AG04450 (cell line): ENCODE measurements around the gene AOAH. TPM values are rescaled to one million over a fixed set of nuclear protein-coding genes. Genes with fewer than 3 reads are reported as not detected.

ENCODE experiments used
- CTCF ChIA-PET: fragments of 300-600, 350-600 bp; formaldehyde crosslinking; extraction: SDS; loops from one replicate; lab custom pipeline; 2022; ENCODE audit warnings: antibody characterized with exemption, inconsistent platforms; lab: Charles Lee
- POLR2A ChIA-PET: fragments of 350-600 bp; formaldehyde crosslinking; extraction: SDS; loops from one replicate; lab custom pipeline; 2021; ENCODE audit warnings: antibody characterized with exemption, inconsistent platforms; lab: Yijun Ruan, JAX
- DNase-seq: peaks from one replicate; pipeline ENCODE4 v3.0.0-alpha.2; 2011; ENCODE audit warnings: low read depth, low spot score
- H3K27ac ChIP-seq: one replicate; pipeline ENCODE4 v1.5.1; 2012; ENCODE audit warnings: low read depth, low read length, control low read depth
- H3K27me3 ChIP-seq: one replicate; pipeline ENCODE4 v1.6.0; 2012; ENCODE audit warnings: low read length; ENCODE audit not compliant: control insufficient read depth, insufficient read depth
- H3K4me3 ChIP-seq: 2 replicates; pipeline ENCODE4 v1.5.1; 2011; ENCODE audit warnings: mild to moderate bottlenecking, low read depth, low read length, control low read depth
- H3K9me3 ChIP-seq: 2 replicates; pipeline ENCODE4 v1.5.1; 2012; ENCODE audit warnings: low read length; ENCODE audit not compliant: control insufficient read depth, insufficient read depth
- CTCF ChIP-seq: IDR thresholded peaks from 2 replicates; pipeline ENCODE4 v1.5.1; 2011; ENCODE audit warnings: low read depth, low read length, control low read depth, inconsistent platforms
- polyA plus RNA-seq: library from polyadenylated mRNA; depleted of rRNA; stranded (reverse); fragments of >200 nt; gene quantifications from 2 replicates; pipeline ENCODE4 v1.2.3, GENCODE V29; 2011

Gene AOAH
- polyA plus RNA-seq, 1 experiment = not detected

- DNase-seq = peak; percentile 27
- H3K27me3 ChIP-seq = peaks cover 2% of the 10 kb centered on the region
- no peak overlapping the region for H3K27ac ChIP-seq
- ChIA-PET POLR2A (interaction anchor here (1.3 kb wide), 1 partner anchor 183 kb away, joined by 6 read pairs; no protein-coding TSS in a partner anchor), CTCF (interaction anchor here (0.6 to 7.9 kb wide), 43 partner anchors 7 to 279 kb away, joined by 3 to 282 read pairs (median 4); no protein-coding TSS in a partner anchor)
- no peaks in the 10 kb centered on the region for H3K9me3 ChIP-seq
- H3K4me3 ChIP-seq = no peak overlapping the region
- TF ChIP-seq CTCF = peak; percentile 98
Measured at GRCh38 chr7:36670585-36671431, 53.5 kb downstream of the AOAH start.

GRCh38 chr7:36668750-36669149 is 55.5 kb downstream of the AOAH start:
- no peak for DNase-seq
- Histone ChIP-seq H3K27me3 (peaks cover 2% of the 10 kb centered on the region), H3K27ac (no peak overlapping the region), H3K4me3 (no peak overlapping the region), H3K9me3 (no peaks in the 10 kb centered on the region)
- CTCF ChIA-PET = interaction anchor here (0.8 to 7.9 kb wide), 6 partner anchors 13 to 227 kb away, joined by 3 to 282 read pairs (median 13); no protein-coding TSS in a partner anchor
- POLR2A ChIA-PET = no interaction called here
- TF ChIP-seq CTCF = no peak

DNA sequence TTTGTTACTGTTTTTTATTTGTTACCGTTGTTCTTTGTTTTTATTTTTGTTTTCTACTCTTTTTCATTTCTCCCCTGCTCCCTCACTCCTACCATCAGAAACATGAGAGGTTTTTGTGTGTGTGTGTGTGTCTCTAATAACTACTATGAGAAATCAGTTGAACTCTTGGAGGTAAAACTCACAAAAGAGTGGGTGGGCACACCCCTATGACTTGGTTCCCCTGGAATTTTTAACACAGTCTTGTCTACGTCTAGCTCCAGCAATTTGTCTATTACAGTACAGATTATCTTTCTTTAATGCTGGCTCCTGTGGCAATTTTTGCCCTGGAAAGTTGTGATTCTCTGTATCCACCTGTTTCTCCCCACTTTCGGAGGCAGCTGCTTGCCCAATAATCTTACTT is 56.2 kb downstream of the AOAH start:
- no peak overlapping the region for H3K27ac ChIP-seq
- H3K9me3 ChIP-seq = no peaks in the 10 kb centered on the region
- POLR2A ChIA-PET = no interaction called here
- H3K4me3 ChIP-seq = no peak overlapping the region
- no peak for DNase-seq
- CTCF ChIA-PET = interaction anchor here (0.8 to 7.9 kb wide), 3 partner anchors 14 to 227 kb away, joined by 3 to 282 read pairs (median 29); no protein-coding TSS in a partner anchor
- no peaks in the 10 kb centered on the region for H3K27me3 ChIP-seq
- TF ChIP-seq CTCF = no peak

DNA sequence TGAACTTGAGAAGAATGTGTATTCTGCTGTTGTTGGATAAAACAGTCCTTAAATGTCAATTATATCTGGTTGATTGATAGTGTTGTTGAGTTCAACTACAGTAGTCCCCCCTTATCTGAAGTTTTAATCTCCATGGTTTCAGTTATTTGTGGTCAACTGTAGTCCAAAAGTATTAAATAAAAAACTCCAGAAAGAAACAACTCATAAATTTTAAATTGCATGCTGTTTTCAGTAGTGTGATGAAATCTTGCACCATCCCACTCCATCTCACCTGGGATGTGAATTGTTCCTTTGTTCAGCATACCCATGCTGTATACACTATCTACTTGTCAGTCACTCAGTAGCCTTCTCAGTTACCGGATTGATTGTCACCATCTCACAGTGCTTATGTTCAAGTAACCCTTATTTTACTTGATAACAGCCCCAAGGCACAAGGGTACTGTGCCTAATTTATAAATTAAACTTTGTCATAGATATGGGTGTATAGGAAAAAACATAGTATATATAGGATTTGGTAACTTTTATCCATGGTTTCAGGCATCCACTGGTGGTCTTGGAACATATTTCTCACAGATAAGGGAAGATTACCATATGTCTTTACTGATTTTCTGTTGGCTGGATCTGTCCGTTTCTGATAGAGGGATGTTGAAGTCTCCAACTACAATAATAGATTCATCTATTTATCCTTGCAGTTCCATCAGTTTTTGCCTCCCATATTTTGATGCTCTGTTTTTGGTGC is 57.1 kb downstream of the AOAH start:
- Histone ChIP-seq H3K9me3 (no peaks in the 10 kb centered on the region), H3K27ac (no peak overlapping the region), H3K4me3 (no peak overlapping the region), H3K27me3 (no peaks in the 10 kb centered on the region)
- TF ChIP-seq CTCF = no peak
- no peak for DNase-seq
- CTCF ChIA-PET = interaction anchor here (0.7 to 7.9 kb wide), 3 partner anchors 146 to 180 kb away, joined by 3 to 282 read pairs (median 12); no protein-coding TSS in a partner anchor
- POLR2A ChIA-PET = no interaction called here
